NCI-H1417 treated with DMSO at 0.1 percent for 48 hours (cell line): ENCODE measurements around the gene ABLIM2.

Experiments
- DNase-seq: peaks from one replicate; lab custom pipeline; 2025; lab: John Stamatoyannopoulos, UW

The ABLIM2 gene

GRCh38 chr4:8119877-8120276, 38.7 kb downstream of the ABLIM2 start:
- no peak for DNase-seq

GRCh38 chr4:8118531-8118930, 40.1 kb downstream of the ABLIM2 start:
- no peak for DNase-seq

GRCh38 chr4:8118035-8118434, 40.6 kb downstream of the ABLIM2 start:
- no peak for DNase-seq

- DNase-seq = no peak
Observed at GRCh38 chr4:8117278-8117682, 41.3 kb downstream of the ABLIM2 start.

- no peak for DNase-seq
Observed at GRCh38 chr4:8115916-8116315, 42.7 kb downstream of the ABLIM2 start.

- DNase-seq = no peak
Observed at GRCh38 chr4:8115203-8115520, 43.5 kb downstream of the ABLIM2 start.

- DNase-seq = no peak
Observed at GRCh38 chr4:8114456-8115202, 44.0 kb downstream of the ABLIM2 start.

- no peak for DNase-seq
Observed at GRCh38 chr4:8113611-8114377, 44.8 kb downstream of the ABLIM2 start.

- DNase-seq = no peak
Observed at GRCh38 chr4:8112672-8113071, 45.9 kb downstream of the ABLIM2 start.

- peak; percentile 35 for DNase-seq
Observed at GRCh38 chr4:8112036-8112576, 46.5 kb downstream of the ABLIM2 start.

GRCh38 chr4:8110071-8110986, 48.3 kb downstream of the ABLIM2 start:
- DNase-seq = no peak

- no peak for DNase-seq
Observed at GRCh38 chr4:8109406-8110065, 49.1 kb downstream of the ABLIM2 start.

- DNase-seq = no peak
Observed at GRCh38 chr4:8108991-8109390, 49.6 kb downstream of the ABLIM2 start.

GRCh38 chr4:8108261-8108660, 50.4 kb downstream of the ABLIM2 start:
- no peak for DNase-seq

GRCh38 chr4:8107146-8107657, 51.4 kb downstream of the ABLIM2 start:
- no peak for DNase-seq

GRCh38 chr4:8106451-8107025, 52.1 kb downstream of the ABLIM2 start:
- DNase-seq = no peak

- DNase-seq = no peak
Observed at GRCh38 chr4:8105306-8106100, 53.1 kb downstream of the ABLIM2 start.

- DNase-seq = no peak
Observed at GRCh38 chr4:8104491-8105305, 53.9 kb downstream of the ABLIM2 start.
